Measurements from ENCODE around the gene NUP210L. TPM values are rescaled to one million over a fixed set of nuclear protein-coding genes. Genes with fewer than 3 reads are reported as not detected.
A peak's percentile ranks its signal among the peaks of the same experiment; 100 is the strongest.
"Not testable (repeated sequence)": the region's sequence is repeated elsewhere in the genome, so short reads cannot be mapped to it uniquely, and the experiment has no call there.

Gene NUP210L
- total RNA-seq, 4 donors from 2014 or later = 0.13 to 0.38 (median 0.22) TPM; not detected in 1

- Histone ChIP-seq H3K4me3 (replicated peaks in 1 of 3) (no peak overlapping the region), H3K4me1 (peaks cover 14 to 27% of the 10 kb centered on the region in 2 donors), H3K36me3 (no peaks in the 10 kb centered on the region), H3K27me3 (no peaks in the 10 kb centered on the region), H3K9me3 (no peaks in the 10 kb centered on the region), H3K27ac (no peak overlapping the region)
- TF ChIP-seq POLR2A (IDR thresholded peaks at IDR 0.05) = no peak
- no peak for TF ChIP-seq CTCF (IDR thresholded peaks at IDR 0.05)
- intact Hi-C loops (cut with DNase I) = no loop called here
- DNase-seq = no peak
These were observed 3.6 kb downstream of the NUP210L start for GRCh38 chr1:154151311-154151710.

GRCh38 chr1:154148807-154149206, 6.1 kb downstream of the NUP210L start:
- Histone ChIP-seq H3K4me1 (peaks cover 0 to 4% of the 10 kb centered on the region in 2 donors), H3K27ac (no peak overlapping the region), H3K4me3 (replicated peaks in 1 of 3) (no peak overlapping the region), H3K27me3 (no peaks in the 10 kb centered on the region), H3K36me3 (no peaks in the 10 kb centered on the region), H3K9me3 (no peaks in the 10 kb centered on the region)
- TF ChIP-seq POLR2A (IDR thresholded peaks at IDR 0.05) (no peak), CTCF (IDR thresholded peaks at IDR 0.05) (no peak)
- intact Hi-C loops (cut with DNase I) = no loop called here
- WGBS, 2 donors = 70 to 85% methylated on average over 3 of the region's 3 CpGs
- DNase-seq = no peak

GRCh38 chr1:154147505-154147904, 7.4 kb downstream of the NUP210L start:
- H3K9me3 ChIP-seq; H3K27ac ChIP-seq; H3K4me1 ChIP-seq; intact Hi-C loops (cut with DNase I); H3K36me3 ChIP-seq; DNase-seq; H3K27me3 ChIP-seq; H3K4me3 ChIP-seq (replicated peaks in 1 of 3): not testable (repeated sequence)
- WGBS, 2 donors = 82 to 91% methylated on average over 5 of the region's 5 CpGs

GRCh38 chr1:154145986-154146385, 8.9 kb downstream of the NUP210L start:
- H3K27me3 ChIP-seq = no peaks in the 10 kb centered on the region
- 95 to 98% methylated on average over 2 of the region's 2 CpGs for WGBS, 2 donors
- no peak overlapping the region for H3K27ac ChIP-seq
- H3K36me3 ChIP-seq = no peaks in the 10 kb centered on the region
- DNase-seq = no peak
- no peak overlapping the region for H3K4me3 ChIP-seq (replicated peaks in 1 of 3)
- no peaks in the 10 kb centered on the region for H3K9me3 ChIP-seq
- H3K4me1 ChIP-seq = no peaks in the 10 kb centered on the region
- TF ChIP-seq CTCF (IDR thresholded peaks at IDR 0.05) = peak in 4 of 6 experiments; percentile 12 to 42 (median 20)
- no peak for TF ChIP-seq POLR2A (IDR thresholded peaks at IDR 0.05)
- intact Hi-C loops (cut with DNase I) = no loop called here

- no peak overlapping the region for H3K27ac ChIP-seq
- intact Hi-C loops (cut with DNase I) = no loop called here
- no peak overlapping the region for H3K4me3 ChIP-seq (replicated peaks in 1 of 3)
- no peaks in the 10 kb centered on the region for H3K36me3 ChIP-seq
- 89 to 91% methylated on average over 6 of the region's 6 CpGs for WGBS, 2 donors
- TF ChIP-seq CTCF (IDR thresholded peaks at IDR 0.05) = no peak
- no peak for TF ChIP-seq POLR2A (IDR thresholded peaks at IDR 0.05)
- DNase-seq = no peak
- no peaks in the 10 kb centered on the region for H3K27me3 ChIP-seq
- H3K4me1 ChIP-seq = no peaks in the 10 kb centered on the region
- H3K9me3 ChIP-seq = no peaks in the 10 kb centered on the region
These were observed 12.5 kb downstream of the NUP210L start for GRCh38 chr1:154142358-154142757.

GRCh38 chr1:154141240-154141639, 13.6 kb downstream of the NUP210L start:
- WGBS, 2 donors = 50 to 67% methylated on average over 3 of the region's 3 CpGs
- intact Hi-C loops (cut with DNase I) = no loop called here
- H3K4me3 ChIP-seq (replicated peaks in 1 of 3) = no peak overlapping the region
- no peaks in the 10 kb centered on the region for H3K4me1 ChIP-seq
- H3K27ac ChIP-seq = no peak overlapping the region
- DNase-seq = no peak
- H3K27me3 ChIP-seq = no peaks in the 10 kb centered on the region
- TF ChIP-seq CTCF (IDR thresholded peaks at IDR 0.05) (no peak), POLR2A (IDR thresholded peaks at IDR 0.05) (no peak)
- H3K9me3 ChIP-seq = no peaks in the 10 kb centered on the region
- no peaks in the 10 kb centered on the region for H3K36me3 ChIP-seq

Data from thyroid gland (tissue), 4 donors.